Measurements from ENCODE around the gene HMG20B. TPM values are rescaled to one million over a fixed set of nuclear protein-coding genes. Genes with fewer than 3 reads are reported as not detected.

Gene HMG20B
- total RNA-seq, 1 donor from 2014 or later, result 51.4 TPM

DNA sequence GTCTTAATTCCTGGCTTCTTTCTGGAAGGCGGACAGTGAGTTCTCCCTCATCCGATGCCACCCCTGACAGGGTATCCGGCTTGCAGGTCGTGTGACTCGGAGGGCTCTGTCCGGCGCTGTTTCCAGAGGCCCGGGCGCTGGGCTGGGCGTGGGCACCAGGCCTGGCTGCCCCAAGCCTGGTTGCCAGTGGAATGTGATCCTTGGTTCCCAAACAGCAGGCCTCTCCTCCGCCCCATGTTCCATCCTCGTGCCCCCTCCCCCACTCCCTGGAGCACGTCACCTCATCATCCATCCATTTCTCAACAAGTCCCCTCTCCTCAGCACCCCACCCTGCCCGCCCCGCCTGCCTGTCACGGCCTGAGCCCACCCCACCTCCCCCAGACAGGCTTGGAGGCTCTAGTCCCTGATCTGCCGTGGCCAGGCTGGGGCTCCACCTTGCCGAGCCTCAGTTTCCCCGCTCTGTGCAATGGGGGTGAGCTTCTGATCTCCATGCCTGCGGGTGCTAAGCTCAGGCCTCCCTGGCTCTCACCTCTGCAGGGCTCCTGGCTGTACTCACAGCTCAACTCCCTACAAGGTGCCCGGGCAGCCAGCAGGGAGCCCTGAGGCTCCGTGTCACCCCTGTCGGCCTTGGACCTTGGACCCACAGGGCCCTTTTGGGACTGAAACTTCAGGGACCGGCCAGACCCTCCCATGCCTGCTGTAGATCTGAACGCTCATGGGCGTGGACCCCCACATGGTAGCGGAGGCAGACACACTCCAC is 31.7 kb downstream of the HMG20B start:
- H3K36me3 Mint-ChIP-seq, result no peaks in the 10 kb centered on the region
- H3K36me3 ChIP-seq, result no peaks in the 10 kb centered on the region
- H3K27me3 Mint-ChIP-seq (ENCODE audit: insufficient read depth, low read depth), result peaks cover 8% of the 10 kb centered on the region
- no peaks in the 10 kb centered on the region for H3K9me3 Mint-ChIP-seq
- H3K79me2 ChIP-seq (ENCODE audit: low read depth), result no peaks in the 10 kb centered on the region
- H3K9ac ChIP-seq, result no peak overlapping the region
- peaks cover 12% of the 10 kb centered on the region for H3K4me1 ChIP-seq
- H3K9me3 ChIP-seq (ENCODE audit: low read depth), result no peaks in the 10 kb centered on the region
- no peak overlapping the region for H3K27ac ChIP-seq
- H3F3A ChIP-seq (ENCODE audit: low read depth), result peaks cover 14% of the 10 kb centered on the region
- peak overlapping the region; percentile 78 for H3K27ac Mint-ChIP-seq
- peaks cover 37% of the 10 kb centered on the region for H3K27me3 ChIP-seq
- H3K4me3 ChIP-seq, result no peak overlapping the region
- H3K4me3 Mint-ChIP-seq, result no peak overlapping the region
- H4K20me1 ChIP-seq (ENCODE audit: low read depth), result no peaks in the 10 kb centered on the region
- no peak overlapping the region for H3K4me2 ChIP-seq
- DNase-seq (ENCODE audit: low spot score), result no peak
- H2AFZ ChIP-seq (replicated peaks), result no peak overlapping the region
- H3K4me1 Mint-ChIP-seq, result peaks cover 11% of the 10 kb centered on the region
- no peak for TF ChIP-seq EZH2 (IDR thresholded peaks at IDR 0.05)
- TF ChIP-seq, protein P1, sequence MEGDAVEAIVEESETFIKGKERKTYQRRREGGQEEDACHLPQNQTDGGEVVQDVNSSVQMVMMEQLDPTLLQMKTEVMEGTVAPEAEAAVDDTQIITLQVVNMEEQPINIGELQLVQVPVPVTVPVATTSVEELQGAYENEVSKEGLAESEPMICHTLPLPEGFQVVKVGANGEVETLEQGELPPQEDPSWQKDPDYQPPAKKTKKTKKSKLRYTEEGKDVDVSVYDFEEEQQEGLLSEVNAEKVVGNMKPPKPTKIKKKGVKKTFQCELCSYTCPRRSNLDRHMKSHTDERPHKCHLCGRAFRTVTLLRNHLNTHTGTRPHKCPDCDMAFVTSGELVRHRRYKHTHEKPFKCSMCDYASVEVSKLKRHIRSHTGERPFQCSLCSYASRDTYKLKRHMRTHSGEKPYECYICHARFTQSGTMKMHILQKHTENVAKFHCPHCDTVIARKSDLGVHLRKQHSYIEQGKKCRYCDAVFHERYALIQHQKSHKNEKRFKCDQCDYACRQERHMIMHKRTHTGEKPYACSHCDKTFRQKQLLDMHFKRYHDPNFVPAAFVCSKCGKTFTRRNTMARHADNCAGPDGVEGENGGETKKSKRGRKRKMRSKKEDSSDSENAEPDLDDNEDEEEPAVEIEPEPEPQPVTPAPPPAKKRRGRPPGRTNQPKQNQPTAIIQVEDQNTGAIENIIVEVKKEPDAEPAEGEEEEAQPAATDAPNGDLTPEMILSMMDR (IDR thresholded peaks at IDR 0.05), result no peak

DNA sequence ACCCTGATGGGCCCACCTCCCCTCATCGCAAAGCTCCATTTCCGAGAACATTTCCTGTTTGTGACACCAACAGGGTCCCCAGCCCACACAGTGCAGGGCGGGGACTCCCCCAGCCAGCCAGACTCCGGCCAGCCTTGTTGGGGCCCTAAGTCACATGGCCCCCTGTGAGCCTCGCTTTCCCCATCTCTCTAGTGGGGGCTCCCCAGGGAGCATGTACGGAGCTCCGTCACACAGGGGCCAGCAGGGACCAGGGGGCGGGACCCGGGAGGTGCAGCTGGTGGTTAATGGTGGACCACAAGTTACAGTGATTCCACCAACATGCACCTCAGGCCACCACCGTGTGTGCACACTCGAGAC is 32.2 kb downstream of the HMG20B start:
- no peak overlapping the region for H3K9ac ChIP-seq
- H3F3A ChIP-seq (ENCODE audit: low read depth), result peaks cover 14% of the 10 kb centered on the region
- Mint-ChIP-seq H3K4me1 (peaks cover 11% of the 10 kb centered on the region), H3K27ac (peak overlapping the region; percentile 78), H3K36me3 (no peaks in the 10 kb centered on the region), H3K27me3 (ENCODE audit: insufficient read depth, low read depth) (peaks cover 8% of the 10 kb centered on the region), H3K4me3 (no peak overlapping the region), H3K9me3 (no peaks in the 10 kb centered on the region)
- no peaks in the 10 kb centered on the region for H4K20me1 ChIP-seq (ENCODE audit: low read depth)
- H2AFZ ChIP-seq (replicated peaks), result no peak overlapping the region
- no peaks in the 10 kb centered on the region for H3K79me2 ChIP-seq (ENCODE audit: low read depth)
- H3K4me2 ChIP-seq, result no peak overlapping the region
- TF ChIP-seq EZH2phosphoT487 (IDR thresholded peaks at IDR 0.05), result no peak
- DNase-seq (ENCODE audit: low spot score), result no peak
- H3K4me3 ChIP-seq, result no peak overlapping the region
- no peaks in the 10 kb centered on the region for H3K9me3 ChIP-seq (ENCODE audit: low read depth)
- no peaks in the 10 kb centered on the region for H3K36me3 ChIP-seq
- H3K27ac ChIP-seq, result no peak overlapping the region
- peaks cover 37% of the 10 kb centered on the region for H3K27me3 ChIP-seq
- H3K4me1 ChIP-seq, result peaks cover 12% of the 10 kb centered on the region

DNA sequence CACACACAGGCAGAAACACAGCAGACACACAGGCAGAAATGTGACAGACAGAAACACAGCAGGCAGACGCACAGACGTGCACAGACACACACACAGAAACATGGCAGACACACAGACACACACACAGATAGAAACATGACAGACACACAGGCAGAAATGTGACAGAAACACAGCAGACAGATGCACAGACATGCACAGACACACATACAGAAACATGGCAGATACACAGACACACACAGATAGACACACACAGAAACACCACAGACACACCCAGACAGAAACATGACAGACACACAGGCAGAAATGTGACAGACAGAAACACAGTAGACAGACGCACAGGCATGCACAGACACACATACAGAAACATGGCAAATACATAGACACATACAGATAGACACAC is 32.6 kb downstream of the HMG20B start:
- H3K36me3 ChIP-seq, result no peaks in the 10 kb centered on the region
- no peak overlapping the region for H3K4me3 ChIP-seq
- H3K9ac ChIP-seq, result no peak overlapping the region
- Mint-ChIP-seq H3K27me3 (ENCODE audit: insufficient read depth, low read depth) (peaks cover 8% of the 10 kb centered on the region), H3K4me3 (no peak overlapping the region), H3K27ac (no peak overlapping the region), H3K9me3 (no peaks in the 10 kb centered on the region), H3K36me3 (no peaks in the 10 kb centered on the region), H3K4me1 (peaks cover 11% of the 10 kb centered on the region)
- H3K4me2 ChIP-seq, result no peak overlapping the region
- H3K9me3 ChIP-seq (ENCODE audit: low read depth), result no peaks in the 10 kb centered on the region
- TF ChIP-seq, protein P1 (IDR thresholded peaks at IDR 0.05), result no peak
- TF ChIP-seq EZH2 (IDR thresholded peaks at IDR 0.05) (no peak), EZH2phosphoT487 (IDR thresholded peaks at IDR 0.05) (no peak)
- H3K27ac ChIP-seq, result no peak overlapping the region
- H4K20me1 ChIP-seq (ENCODE audit: low read depth), result no peaks in the 10 kb centered on the region
- no peak overlapping the region for H2AFZ ChIP-seq (replicated peaks)
- peaks cover 12% of the 10 kb centered on the region for H3K4me1 ChIP-seq
- H3F3A ChIP-seq (ENCODE audit: low read depth), result peaks cover 14% of the 10 kb centered on the region
- H3K27me3 ChIP-seq, result peaks cover 37% of the 10 kb centered on the region
- no peak for DNase-seq (ENCODE audit: low spot score)
- no peaks in the 10 kb centered on the region for H3K79me2 ChIP-seq (ENCODE audit: low read depth)

DNA sequence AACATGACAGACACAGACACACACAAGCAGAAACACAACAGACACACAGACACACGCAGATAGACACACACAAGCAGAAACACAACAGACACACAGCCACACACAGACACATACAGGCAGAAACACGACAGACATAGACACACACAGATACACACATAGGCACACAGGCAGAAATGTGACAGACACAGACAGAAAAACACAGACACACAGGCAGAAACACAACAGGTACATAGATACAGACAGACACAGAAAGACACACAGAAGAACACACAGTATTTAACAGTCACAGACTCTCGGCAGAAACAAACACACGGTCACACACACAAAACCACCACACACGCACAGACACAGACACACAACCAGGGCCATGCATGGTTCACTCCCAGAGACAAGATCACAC is 33.0 kb downstream of the HMG20B start:
- peaks cover 7% of the 10 kb centered on the region for H3K27me3 Mint-ChIP-seq (ENCODE audit: insufficient read depth, low read depth)
- H3K27ac Mint-ChIP-seq, result no peak overlapping the region
- H3K36me3 ChIP-seq, result no peaks in the 10 kb centered on the region
- DNase-seq (ENCODE audit: low spot score), result no peak
- H3K4me3 Mint-ChIP-seq, result no peak overlapping the region
- H3K36me3 Mint-ChIP-seq, result no peaks in the 10 kb centered on the region
- H3K79me2 ChIP-seq (ENCODE audit: low read depth), result no peaks in the 10 kb centered on the region
- H3K4me1 ChIP-seq, result peaks cover 12% of the 10 kb centered on the region
- no peak for TF ChIP-seq EZH2 (IDR thresholded peaks at IDR 0.05)
- no peak for TF ChIP-seq EZH2phosphoT487 (IDR thresholded peaks at IDR 0.05)
- TF ChIP-seq, protein P1 (IDR thresholded peaks at IDR 0.05), result no peak
- H3K9ac ChIP-seq, result no peak overlapping the region
- no peak overlapping the region for H2AFZ ChIP-seq (replicated peaks)
- H3K27ac ChIP-seq, result no peak overlapping the region
- peaks cover 37% of the 10 kb centered on the region for H3K27me3 ChIP-seq
- H3F3A ChIP-seq (ENCODE audit: low read depth), result peaks cover 14% of the 10 kb centered on the region
- H3K9me3 Mint-ChIP-seq, result no peaks in the 10 kb centered on the region
- H3K4me2 ChIP-seq, result no peak overlapping the region
- H3K9me3 ChIP-seq (ENCODE audit: low read depth), result no peaks in the 10 kb centered on the region
- H4K20me1 ChIP-seq (ENCODE audit: low read depth), result no peaks in the 10 kb centered on the region
- H3K4me3 ChIP-seq, result no peak overlapping the region
- peaks cover 11% of the 10 kb centered on the region for H3K4me1 Mint-ChIP-seq
